ENCODE measurements around the gene REXO1.

- TF ChIP-seq MCM7 (IDR thresholded peaks at IDR 0.05) (no peak), MXI1 (IDR thresholded peaks at IDR 0.05; ENCODE audit: low read depth, low read length) (no peak)
Observed at GRCh38 chr19:1856345-1856697, 8.0 kb upstream of the REXO1 start.

All from K562 (cell line).